Lower leg skin (tissue), 3 donors: ENCODE results near the gene SLC24A5.

Source experiments
- CTCF ChIP-seq, 3 donors: fragments of 450-650 bp; IDR thresholded peaks; one replicate each; pipeline ENCODE4 v1.5.1; 2016; ENCODE audit warnings: antibody characterized with exemption in 3 of 3, mild to moderate bottlenecking in 3 of 3, moderate library complexity in 2 of 3
- POLR2A ChIP-seq, 2 donors: fragments of 450-650 bp; IDR thresholded peaks; one replicate each; pipeline ENCODE4 v1.6.1; 2016 to 2017; ENCODE audit warnings: antibody characterized with exemption in 2 of 2, mild to moderate bottlenecking in 1 of 2, moderate library complexity in 1 of 2

GRCh38 chr15:48097264-48097663 is 23.5 kb upstream of the SLC24A5 start:
- TF ChIP-seq CTCF (IDR thresholded peaks at IDR 0.05): no peak
- TF ChIP-seq POLR2A (IDR thresholded peaks at IDR 0.05): no peak
